Naive thymus-derived CD8-positive, alpha-beta T cell (primary cell): Measurements from ENCODE around the gene NT5C1B. TPM values are rescaled to one million over a fixed set of nuclear protein-coding genes. Genes with fewer than 3 reads are reported as not detected.
A peak's percentile ranks its signal among the peaks of the same experiment; 100 is the strongest.
"Not testable (repeated sequence)": the region's sequence is repeated elsewhere in the genome, so short reads cannot be mapped to it uniquely, and the experiment has no call there.

Experiments used
- ATAC-seq, 2 donors: fragments of 150-1000 bp; cut with Tn5 transposase in 1 of 2; sonication (Bioruptor Pico), chemical (Tn5 transposase) in 1 of 2; 1 replicate in 1 of 2; 2 replicates in 1 of 2; pipeline ENCODE4 v1.10.0; 2021; ENCODE audit warnings: mild to moderate bottlenecking in 2 of 2, moderate library complexity in 2 of 2
- POLR2A ChIA-PET: fragments of 350-600 bp; sonication (Branson Sonifier 250); formaldehyde crosslinking; loops from one replicate; lab custom pipeline; 2021; ENCODE audit warnings: antibody characterized with exemption; lab: Charles Lee
- DNase-seq, 10 donors: peaks; one replicate each; pipeline versions ENCODE4 v3.0.0 to v3.0.0-alpha.2; 2020 to 2022
- H3K27ac Mint-ChIP-seq, 10 donors: one replicate each; pipeline ENCODE4 v1.8.0; 2020 to 2022; ENCODE audit warnings: mild to moderate bottlenecking in 10 of 10, mixed read lengths in 10 of 10, moderate library complexity in 4 of 10, inconsistent platforms in 1 of 10
- H3K27me3 Mint-ChIP-seq, 5 donors: one replicate each; pipeline ENCODE4 v1.8.0; 2021 to 2022; ENCODE audit warnings: mixed read lengths in 5 of 5
- H3K36me3 Mint-ChIP-seq, 3 donors: one replicate each; pipeline ENCODE4 v1.8.0; 2020 to 2022; ENCODE audit warnings: mixed read lengths in 3 of 3, mild to moderate bottlenecking in 2 of 3, inconsistent platforms in 1 of 3
- H3K4me1 Mint-ChIP-seq, 4 donors: one replicate each; pipeline ENCODE4 v1.8.0; 2021 to 2022; ENCODE audit warnings: mixed read lengths in 4 of 4
- H3K4me3 Mint-ChIP-seq, 10 donors: one replicate each; pipeline ENCODE4 v1.8.0; 2020 to 2022; ENCODE audit warnings: mild to moderate bottlenecking in 10 of 10, mixed read lengths in 10 of 10, moderate library complexity in 6 of 10, inconsistent platforms in 1 of 10
- H3K9me3 Mint-ChIP-seq, 9 donors: one replicate each; pipeline ENCODE4 v1.8.0; 2020 to 2022; ENCODE audit warnings: mixed read lengths in 9 of 9, mild to moderate bottlenecking in 3 of 9, inconsistent platforms in 1 of 9, moderate library complexity in 1 of 9
- polyA plus RNA-seq, 3 donors: library from polyadenylated mRNA; unstranded; fragments of 300-500 nt; fragmentation: Illumina TruSeq; gene quantifications; one replicate each; pipeline ENCODE4 v1.2.3, GENCODE V29; 2021
- total RNA-seq, 8 experiments: library from RNA in 2 of 8; stranded (reverse) in 2 of 8; gene quantifications; one replicate each; pipeline ENCODE4 v1.2.3 and lab custom pipeline; 2021 to 2026

NT5C1B gene
- total RNA-seq (not detected), polyA plus RNA-seq (1 to 10 TPM in 1 of 3 donors, under 1 TPM in 2; 0.57 to 1.1 (median 0.60) TPM), total RNA-seq (lab: John Stamatoyannopoulos, UW) (0 reads per million in 6 experiments)

DNA sequence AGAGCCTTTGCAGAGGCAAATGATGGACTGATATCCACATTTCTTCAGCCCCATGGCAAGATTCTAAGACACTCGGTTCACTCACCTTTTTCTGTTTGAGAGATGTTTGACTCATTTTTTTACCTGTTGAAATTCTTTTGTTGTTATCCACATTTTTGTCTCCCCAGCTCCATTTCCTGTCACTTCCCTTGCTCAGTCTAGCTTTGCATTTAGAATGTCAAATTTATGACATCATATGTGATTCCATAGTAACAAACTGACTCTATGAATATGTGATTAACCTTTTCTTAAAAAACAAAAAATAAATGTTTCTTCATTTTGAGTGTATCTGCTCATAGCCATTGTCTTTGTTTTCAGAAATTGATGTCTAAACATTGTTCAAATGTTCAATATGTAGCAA is at the start of gene NT5C1B:
Gene NT5C1B, minus strand, starts transcription at position 216 of the 400 bp plus-strand sequence. Its CDS starts 101 bp downstream, at position 115.
- H3K36me3 Mint-ChIP-seq: peaks cover 29 to 54% (median 35%) of the 10 kb centered on the region in 3 donors
- no peak for DNase-seq
- ATAC-seq: no peak
- POLR2A ChIA-PET: no interaction called here
- H3K27ac Mint-ChIP-seq: peak within 1 kb of the TSS in 1 of 10 donors; percentile 5
- H3K9me3 Mint-ChIP-seq: peaks cover 0 to 18% (median 9%) of the 10 kb centered on the region in 9 donors
- no peak within 1 kb of the TSS for H3K4me3 Mint-ChIP-seq
- peaks cover 0 to 5% (median 0%) of the 10 kb centered on the region in 4 donors for H3K4me1 Mint-ChIP-seq
- H3K27me3 Mint-ChIP-seq: no peaks in the 10 kb centered on the region

DNA sequence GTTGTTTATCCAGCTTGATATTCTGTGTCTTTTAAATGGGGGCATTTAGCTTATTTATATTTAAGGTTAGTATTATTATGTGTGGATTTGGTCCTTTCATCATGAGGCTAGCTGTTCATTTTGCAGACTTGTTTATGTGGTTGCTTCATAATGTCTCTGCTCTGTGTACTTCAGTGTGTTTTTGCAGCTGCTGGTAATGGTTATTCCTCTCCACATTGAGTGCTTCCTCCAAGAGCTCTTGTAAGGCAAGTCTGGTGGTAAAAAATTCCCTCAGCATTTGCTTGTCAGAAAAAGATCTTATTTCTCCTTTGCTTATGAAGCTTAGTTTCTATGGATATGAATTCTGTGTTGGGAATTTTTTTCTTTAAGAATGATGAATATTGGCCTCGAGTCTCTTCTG is 47.8 kb upstream of the NT5C1B start:
- Mint-ChIP-seq H3K9me3 (peaks cover 16 to 67% (median 42%) of the 10 kb centered on the region in 9 donors), H3K27me3 (no peaks in the 10 kb centered on the region), H3K4me1 (peaks cover 0 to 1% (median under 1%) of the 10 kb centered on the region in 4 donors), H3K27ac (no peak overlapping the region), H3K4me3 (no peak overlapping the region), H3K36me3 (peaks cover 37 to 64% (median 49%) of the 10 kb centered on the region in 3 donors)
- DNase-seq (no peak), ATAC-seq (no peak)
- POLR2A ChIA-PET: no interaction called here

DNA sequence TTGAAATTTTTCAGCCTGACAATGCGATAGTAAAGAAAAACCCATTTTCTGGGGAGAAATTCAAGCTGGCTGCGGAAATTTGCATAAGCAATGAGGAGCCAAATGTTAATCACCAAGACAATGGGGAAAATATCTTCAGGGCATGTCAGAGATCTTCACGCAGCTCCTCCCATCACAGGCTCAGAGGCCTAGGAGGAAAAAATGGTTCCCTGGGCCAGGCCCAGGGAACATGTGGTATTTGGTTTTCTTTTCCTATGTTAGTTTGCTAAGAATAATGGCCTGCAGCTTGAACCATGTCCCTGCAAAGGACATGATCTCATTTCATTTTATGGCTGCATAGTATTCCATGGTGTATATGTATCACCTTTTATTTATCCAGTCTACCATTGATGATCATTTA is 43.3 kb upstream of the NT5C1B start:
- H3K4me3 Mint-ChIP-seq, H3K27ac Mint-ChIP-seq, ATAC-seq, H3K27me3 Mint-ChIP-seq, POLR2A ChIA-PET, H3K4me1 Mint-ChIP-seq, DNase-seq: not testable (repeated sequence)
- Mint-ChIP-seq H3K9me3 (peaks cover 29 to 75% (median 57%) of the 10 kb centered on the region in 9 donors), H3K36me3 (peaks cover 45 to 82% (median 57%) of the 10 kb centered on the region in 3 donors)

DNA sequence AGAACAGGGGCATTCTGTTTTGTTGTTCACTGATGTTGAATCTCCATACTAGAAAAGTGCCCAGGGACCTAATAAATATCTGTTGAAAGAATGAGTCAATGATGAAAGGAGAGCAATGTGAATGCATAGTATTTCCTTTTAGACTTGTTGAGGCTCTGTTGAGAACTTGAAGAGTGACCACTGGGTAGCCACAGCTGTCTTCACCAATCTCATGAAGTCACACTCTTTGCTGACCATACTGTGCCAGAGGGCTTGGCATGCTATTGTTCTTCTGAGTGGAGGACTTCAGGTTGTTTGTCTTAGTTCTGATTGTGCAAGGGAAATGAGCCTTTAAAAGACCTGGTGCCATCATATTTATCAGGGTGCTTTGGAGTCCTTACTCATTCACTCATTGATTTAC is 41.6 kb upstream of the NT5C1B start:
- H3K4me1 Mint-ChIP-seq: peaks cover 0 to 3% (median 0%) of the 10 kb centered on the region in 4 donors
- no peaks in the 10 kb centered on the region for H3K27me3 Mint-ChIP-seq
- POLR2A ChIA-PET: no interaction called here
- H3K9me3 Mint-ChIP-seq: peaks cover 18 to 57% (median 40%) of the 10 kb centered on the region in 9 donors
- H3K27ac Mint-ChIP-seq: no peak overlapping the region
- ATAC-seq (no peak), DNase-seq (no peak)
- H3K36me3 Mint-ChIP-seq: peaks cover 36 to 78% (median 39%) of the 10 kb centered on the region in 3 donors
- no peak overlapping the region for H3K4me3 Mint-ChIP-seq

DNA sequence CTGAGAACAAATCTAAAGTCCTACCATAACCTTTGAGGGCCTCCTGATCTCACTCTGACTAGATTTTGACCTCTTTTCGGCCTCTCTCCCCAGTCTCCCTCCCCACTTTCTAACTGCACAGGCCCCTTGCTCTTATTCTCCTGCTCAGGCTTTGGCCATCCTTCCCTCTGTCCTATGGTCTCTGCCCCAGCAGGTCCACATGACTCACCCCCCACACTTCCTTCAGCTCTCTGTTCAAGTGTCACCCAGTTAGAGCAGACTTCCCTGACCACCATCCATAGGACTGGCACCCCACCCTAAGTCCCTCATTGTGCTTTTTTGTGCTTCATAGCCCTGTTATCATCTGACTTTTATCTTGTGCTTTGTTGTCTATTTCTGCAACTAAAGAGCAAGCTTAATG is 41.2 kb upstream of the NT5C1B start:
- POLR2A ChIA-PET: no interaction called here
- H3K9me3 Mint-ChIP-seq: peaks cover 18 to 53% (median 38%) of the 10 kb centered on the region in 9 donors
- DNase-seq (no peak), ATAC-seq (no peak)
- H3K4me3 Mint-ChIP-seq: no peak overlapping the region
- H3K4me1 Mint-ChIP-seq: peaks cover 0 to 3% (median 0%) of the 10 kb centered on the region in 4 donors
- no peaks in the 10 kb centered on the region for H3K27me3 Mint-ChIP-seq
- H3K36me3 Mint-ChIP-seq: peaks cover 35 to 76% (median 39%) of the 10 kb centered on the region in 3 donors
- H3K27ac Mint-ChIP-seq: no peak overlapping the region

DNA sequence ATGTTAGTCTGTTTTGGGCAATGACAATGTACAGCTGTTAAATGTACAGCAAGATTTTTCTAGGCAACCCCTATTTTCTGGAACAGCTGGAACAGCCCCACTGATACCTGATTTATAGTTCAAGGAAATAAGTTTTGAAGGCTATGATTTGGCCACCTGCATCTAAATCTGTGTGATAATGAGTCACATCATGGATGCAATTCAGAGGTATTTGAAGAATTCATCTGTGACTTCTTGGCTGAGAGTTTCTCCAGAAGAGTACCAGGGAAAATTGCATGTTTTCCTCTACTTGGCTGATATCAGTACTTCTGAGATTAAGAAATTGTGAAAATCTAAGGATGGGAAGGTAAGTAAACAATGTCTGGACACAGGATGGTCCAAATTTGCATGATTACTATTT is 40.7 kb upstream of the NT5C1B start:
- H3K27ac Mint-ChIP-seq: no peak overlapping the region
- DNase-seq (no peak), ATAC-seq (no peak)
- peaks cover 31 to 72% (median 39%) of the 10 kb centered on the region in 3 donors for H3K36me3 Mint-ChIP-seq
- no peak overlapping the region for H3K4me3 Mint-ChIP-seq
- H3K27me3 Mint-ChIP-seq: no peaks in the 10 kb centered on the region
- POLR2A ChIA-PET: no interaction called here
- peaks cover 17 to 49% (median 35%) of the 10 kb centered on the region in 9 donors for H3K9me3 Mint-ChIP-seq
- H3K4me1 Mint-ChIP-seq: peaks cover 0 to 3% (median 0%) of the 10 kb centered on the region in 4 donors

DNA sequence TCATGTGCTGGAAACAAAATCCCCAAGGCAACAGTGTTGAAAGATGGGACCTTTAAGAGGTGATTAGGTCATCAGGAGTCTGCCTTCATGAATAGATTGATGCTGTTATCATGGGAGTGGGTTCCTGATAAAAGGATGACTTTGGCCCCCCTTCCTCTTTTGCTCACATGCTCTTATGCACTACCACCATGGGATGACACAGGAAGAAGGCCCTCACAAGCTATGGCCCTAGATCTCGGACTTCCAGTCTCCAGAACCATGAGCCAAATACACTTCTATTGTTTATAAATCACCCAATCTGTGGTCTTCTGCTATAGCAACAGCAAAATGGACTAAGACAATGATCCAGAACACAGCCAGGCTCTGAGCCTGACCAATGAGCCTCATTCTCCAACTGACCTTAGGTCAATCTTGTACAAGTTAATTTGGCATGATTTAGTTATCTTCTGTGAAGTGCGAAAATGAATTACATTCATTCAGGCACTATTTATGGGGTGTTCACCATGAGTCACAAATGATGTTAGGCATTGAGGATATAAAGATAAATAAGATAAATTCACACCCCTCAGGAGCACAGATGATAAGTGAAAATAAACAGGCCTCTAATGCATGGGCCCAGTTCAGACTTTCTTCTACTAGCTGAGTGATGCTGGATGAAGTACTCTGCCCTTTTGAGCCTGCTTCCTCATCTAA is 37.7 kb upstream of the NT5C1B start:
- Mint-ChIP-seq H3K4me1 (peaks cover 0 to 3% (median 0%) of the 10 kb centered on the region in 4 donors), H3K36me3 (peaks cover 16 to 51% (median 20%) of the 10 kb centered on the region in 3 donors), H3K4me3 (no peak overlapping the region), H3K9me3 (peaks cover 9 to 20% (median 19%) of the 10 kb centered on the region in 9 donors), H3K27me3 (no peaks in the 10 kb centered on the region), H3K27ac (no peak overlapping the region)
- ATAC-seq (no peak), DNase-seq (no peak)
- POLR2A ChIA-PET: no interaction called here

DNA sequence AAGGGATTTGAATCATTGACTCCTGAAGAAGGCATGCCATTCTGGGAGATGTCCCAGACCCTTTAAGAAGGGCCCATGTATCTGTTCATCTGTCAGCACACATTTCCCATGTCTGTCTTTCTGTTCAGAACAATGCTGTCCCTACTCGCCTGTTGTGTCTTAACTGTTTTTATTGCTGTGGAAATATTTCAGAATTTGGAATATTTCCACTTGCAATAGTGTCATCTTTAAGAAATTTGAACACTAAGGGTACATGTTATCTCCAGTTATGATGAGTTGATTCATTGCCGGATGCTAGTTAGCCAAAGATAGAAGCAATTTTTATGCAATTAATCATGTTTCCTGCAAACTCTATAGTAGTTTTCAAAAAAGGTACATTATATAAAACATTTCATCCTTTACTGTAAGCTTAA is 36.9 kb upstream of the NT5C1B start:
- DNase-seq (no peak), ATAC-seq (no peak)
- H3K27ac Mint-ChIP-seq: no peak overlapping the region
- H3K27me3 Mint-ChIP-seq: no peaks in the 10 kb centered on the region
- POLR2A ChIA-PET: no interaction called here
- no peak overlapping the region for H3K4me3 Mint-ChIP-seq
- peaks cover 8 to 43% (median 16%) of the 10 kb centered on the region in 3 donors for H3K36me3 Mint-ChIP-seq
- peaks cover 0 to 3% (median 0%) of the 10 kb centered on the region in 4 donors for H3K4me1 Mint-ChIP-seq
- H3K9me3 Mint-ChIP-seq: peaks cover 4 to 12% (median 11%) of the 10 kb centered on the region in 9 donors

DNA sequence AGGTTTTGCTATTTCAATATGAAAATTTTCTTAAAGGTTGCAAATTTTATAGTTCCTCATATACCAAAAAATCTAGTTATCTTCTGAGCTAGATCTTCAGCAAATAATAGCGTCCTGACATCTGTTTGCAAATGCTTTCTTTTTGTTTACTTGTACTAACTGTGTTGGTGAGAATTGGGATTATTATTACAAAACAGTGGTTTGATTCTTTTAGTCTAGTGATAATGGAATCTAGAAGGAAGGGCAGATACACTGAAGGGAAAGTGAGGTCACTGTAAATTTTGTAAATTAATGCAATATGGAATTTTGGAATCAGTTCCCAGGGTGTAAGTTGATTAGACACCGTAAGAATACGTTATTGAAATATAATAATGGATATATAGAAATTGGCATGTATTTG is 36.2 kb upstream of the NT5C1B start:
- ATAC-seq (no peak), DNase-seq (no peak)
- H3K27ac Mint-ChIP-seq: peak overlapping the region in 1 of 10 donors; percentile 8
- H3K27me3 Mint-ChIP-seq: no peaks in the 10 kb centered on the region
- peaks cover under 1 to 39% (median 9%) of the 10 kb centered on the region in 3 donors for H3K36me3 Mint-ChIP-seq
- peaks cover 0 to 1% (median 0%) of the 10 kb centered on the region in 4 donors for H3K4me1 Mint-ChIP-seq
- POLR2A ChIA-PET: no interaction called here
- H3K4me3 Mint-ChIP-seq: no peak overlapping the region
- peaks cover 0 to 5% (median 4%) of the 10 kb centered on the region in 9 donors for H3K9me3 Mint-ChIP-seq

DNA sequence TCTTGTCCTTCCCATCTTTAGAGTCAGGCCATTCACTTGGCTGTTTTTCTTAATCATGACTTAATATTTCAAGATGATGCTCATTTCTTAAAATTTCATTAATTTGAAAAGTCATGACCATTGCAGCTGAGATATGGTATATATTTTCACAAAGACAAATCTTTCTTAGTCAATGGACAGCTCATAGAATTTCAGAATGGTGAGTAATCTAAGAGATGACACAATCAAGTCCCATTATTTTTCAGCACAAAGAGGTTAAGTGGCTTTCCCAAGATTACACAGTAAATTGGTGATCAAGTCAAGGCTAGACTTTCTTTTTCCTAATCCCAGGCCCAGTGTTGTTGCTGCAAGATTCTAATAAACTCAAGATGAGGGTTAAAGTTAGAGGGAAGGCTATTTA is 34.4 kb upstream of the NT5C1B start:
- H3K36me3 Mint-ChIP-seq: peaks cover 6 to 30% (median 7%) of the 10 kb centered on the region in 3 donors
- H3K27ac Mint-ChIP-seq: no peak overlapping the region
- H3K9me3 Mint-ChIP-seq: peaks cover 0 to 4% (median 0%) of the 10 kb centered on the region in 9 donors
- no peak for ATAC-seq
- H3K4me3 Mint-ChIP-seq: no peak overlapping the region
- POLR2A ChIA-PET: no interaction called here
- no peaks in the 10 kb centered on the region for H3K27me3 Mint-ChIP-seq
- DNase-seq: no peak
- peaks cover 0 to 3% (median 0%) of the 10 kb centered on the region in 4 donors for H3K4me1 Mint-ChIP-seq

DNA sequence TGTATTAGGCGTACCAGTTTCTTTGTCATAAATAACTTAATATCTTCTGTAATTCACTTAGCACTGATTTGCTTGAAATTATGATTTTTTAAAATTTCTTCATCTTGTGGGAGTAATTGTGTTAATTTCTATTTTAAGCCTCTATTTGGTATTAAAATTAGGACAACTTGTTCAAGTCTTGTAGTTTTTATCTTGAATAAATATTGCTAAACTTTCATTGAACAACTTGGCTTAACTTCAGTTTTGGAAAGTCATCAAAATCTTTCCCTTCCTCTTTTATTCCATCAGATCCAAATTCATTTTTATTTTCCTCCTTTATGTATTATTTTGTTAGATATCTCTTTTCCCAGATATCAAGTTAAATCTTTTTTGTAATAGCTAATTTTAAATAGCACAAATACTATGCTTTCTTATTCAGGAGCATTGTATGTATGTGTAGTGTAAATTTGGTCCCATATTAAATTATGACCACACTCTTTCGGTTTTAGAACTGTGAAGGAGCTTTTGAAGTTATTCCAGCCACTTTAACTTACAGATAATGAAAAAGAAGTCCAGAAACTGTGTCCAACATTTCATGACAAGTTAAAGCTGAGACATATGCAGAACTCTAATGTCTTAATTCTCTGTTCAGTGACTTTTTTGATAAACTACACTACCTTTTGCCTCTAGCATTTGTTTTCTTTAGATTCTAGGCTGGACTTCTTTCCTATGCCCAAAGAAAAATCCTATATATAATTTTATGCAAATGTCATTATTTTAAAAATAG is 31.7 kb upstream of the NT5C1B start:
- no peak overlapping the region for H3K27ac Mint-ChIP-seq

DNA sequence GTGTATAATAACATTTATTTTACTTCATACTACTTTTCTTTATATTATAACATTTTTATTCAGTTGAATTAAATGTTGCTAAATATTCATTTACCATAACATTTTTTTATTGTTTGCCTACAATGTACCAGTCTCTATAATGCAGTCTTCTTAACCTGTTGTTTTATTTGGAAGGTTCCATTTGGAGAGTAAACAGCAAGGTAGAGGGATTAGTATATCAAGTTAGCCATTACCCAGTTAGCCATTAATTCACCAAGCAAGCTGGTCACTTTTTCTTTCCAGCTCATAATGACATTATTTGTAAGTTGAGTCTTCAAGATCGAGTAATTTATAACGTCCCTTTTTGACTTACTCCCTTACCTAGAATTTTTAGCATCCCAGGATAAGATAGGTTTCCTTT is 29.7 kb upstream of the NT5C1B start:
- Mint-ChIP-seq H3K27me3 (no peaks in the 10 kb centered on the region), H3K36me3 (peaks cover 11 to 27% (median 17%) of the 10 kb centered on the region in 3 donors), H3K4me3 (no peak overlapping the region), H3K4me1 (peaks cover 0 to 3% (median 0%) of the 10 kb centered on the region in 4 donors), H3K27ac (no peak overlapping the region), H3K9me3 (peaks cover 0 to 12% (median 3%) of the 10 kb centered on the region in 9 donors)
- ATAC-seq (no peak), DNase-seq (no peak)
- POLR2A ChIA-PET: no interaction called here

More for the DNA sequence above, 31.7 kb upstream of the NT5C1B start:
- no peak for ATAC-seq
- Mint-ChIP-seq H3K27me3 (no peaks in the 10 kb centered on the region), H3K9me3 (peaks cover 0 to 8% (median 0%) of the 10 kb centered on the region in 9 donors), H3K4me3 (no peak overlapping the region), H3K4me1 (peaks cover 0 to 3% (median 0%) of the 10 kb centered on the region in 4 donors), H3K36me3 (peaks cover 6 to 19% (median 11%) of the 10 kb centered on the region in 3 donors)
- no peak for DNase-seq
- POLR2A ChIA-PET: no interaction called here
